ENCODE data around the gene SNX10. TPM values are rescaled to one million over a fixed set of nuclear protein-coding genes. Genes with fewer than 3 reads are reported as not detected.

The SNX10 gene
- total RNA-seq, 4 donors from 2014 or later = 0.87 to 5.2 (median 2.0) TPM

DNA sequence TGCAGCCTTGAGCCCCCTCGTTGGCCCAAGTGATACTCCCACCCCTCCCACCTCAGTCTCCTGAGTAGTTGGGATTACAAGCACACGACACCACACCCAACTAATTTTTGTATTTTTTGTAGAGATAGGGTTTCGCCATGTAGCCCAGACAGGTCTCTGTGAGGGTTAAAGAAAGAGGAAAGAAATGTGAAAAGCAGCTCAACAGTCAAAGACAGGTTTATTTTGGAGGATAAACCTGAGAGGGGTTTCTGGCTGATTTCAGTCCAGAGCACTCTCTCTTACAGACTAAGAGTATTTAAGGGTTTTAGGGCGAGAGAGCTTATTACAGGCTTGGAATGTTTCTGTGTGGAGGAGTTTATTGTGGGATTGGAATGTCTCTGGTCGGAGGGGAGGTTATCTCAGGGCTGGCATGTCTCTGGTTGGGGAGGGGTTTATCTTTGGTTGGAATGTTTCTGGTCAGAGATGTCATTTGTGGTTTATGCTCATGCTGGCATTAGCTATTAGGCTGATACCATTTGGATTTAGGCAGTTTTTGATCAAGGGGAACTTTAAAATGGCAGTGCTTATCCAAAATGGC lies 26.1 kb upstream of the SNX10 start:
- no peaks in the 10 kb centered on the region for H3K4me1 ChIP-seq

DNA sequence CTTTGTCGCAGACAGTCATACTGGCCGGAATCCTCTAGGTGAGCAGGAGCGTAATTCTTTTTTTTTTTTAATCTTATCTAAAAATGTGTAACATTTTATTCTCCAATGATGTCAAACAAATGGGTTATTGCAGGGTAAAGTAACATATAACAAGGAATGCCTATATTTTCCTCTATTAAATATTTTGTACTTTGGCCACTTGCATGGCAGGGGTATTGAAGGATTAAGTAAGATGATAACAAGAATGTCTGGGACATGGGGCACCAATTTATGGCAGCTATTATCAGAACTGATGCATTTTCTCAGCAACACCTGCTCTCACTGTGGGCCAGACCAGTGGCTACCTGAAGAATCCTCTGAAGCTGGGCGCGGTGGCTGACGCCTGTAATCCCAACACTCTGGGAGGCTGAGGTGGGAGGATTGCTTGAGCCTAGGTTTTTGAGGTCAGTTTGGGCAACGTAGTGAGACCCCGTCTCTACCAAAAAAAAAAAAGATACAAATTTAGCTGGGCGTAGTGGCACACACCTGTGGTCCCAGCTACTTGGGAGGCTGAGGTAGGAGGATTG lies 24.0 kb upstream of the SNX10 start:
- DNase-seq (ENCODE audit: low spot score in 2 of 2) = no peak
- no peaks in the 10 kb centered on the region for H3K4me1 ChIP-seq
- no peaks in the 10 kb centered on the region for H3K27me3 ChIP-seq
- no peak overlapping the region for H3K27ac ChIP-seq
- no peaks in the 10 kb centered on the region for H3K36me3 ChIP-seq
- H3K9me3 ChIP-seq = no peaks in the 10 kb centered on the region
- WGBS = 95% methylated on average over 9 of the region's 9 CpGs
- H3K4me3 ChIP-seq = no peak overlapping the region
- TF ChIP-seq, protein P1, sequence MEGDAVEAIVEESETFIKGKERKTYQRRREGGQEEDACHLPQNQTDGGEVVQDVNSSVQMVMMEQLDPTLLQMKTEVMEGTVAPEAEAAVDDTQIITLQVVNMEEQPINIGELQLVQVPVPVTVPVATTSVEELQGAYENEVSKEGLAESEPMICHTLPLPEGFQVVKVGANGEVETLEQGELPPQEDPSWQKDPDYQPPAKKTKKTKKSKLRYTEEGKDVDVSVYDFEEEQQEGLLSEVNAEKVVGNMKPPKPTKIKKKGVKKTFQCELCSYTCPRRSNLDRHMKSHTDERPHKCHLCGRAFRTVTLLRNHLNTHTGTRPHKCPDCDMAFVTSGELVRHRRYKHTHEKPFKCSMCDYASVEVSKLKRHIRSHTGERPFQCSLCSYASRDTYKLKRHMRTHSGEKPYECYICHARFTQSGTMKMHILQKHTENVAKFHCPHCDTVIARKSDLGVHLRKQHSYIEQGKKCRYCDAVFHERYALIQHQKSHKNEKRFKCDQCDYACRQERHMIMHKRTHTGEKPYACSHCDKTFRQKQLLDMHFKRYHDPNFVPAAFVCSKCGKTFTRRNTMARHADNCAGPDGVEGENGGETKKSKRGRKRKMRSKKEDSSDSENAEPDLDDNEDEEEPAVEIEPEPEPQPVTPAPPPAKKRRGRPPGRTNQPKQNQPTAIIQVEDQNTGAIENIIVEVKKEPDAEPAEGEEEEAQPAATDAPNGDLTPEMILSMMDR (IDR thresholded peaks at IDR 0.05) = no peak
- TF ChIP-seq EP300 (IDR thresholded peaks at IDR 0.05) (no peak), POLR2AphosphoS5 (IDR thresholded peaks at IDR 0.05) (no peak), POLR2A (IDR thresholded peaks at IDR 0.05) (no peak)

More for the DNA sequence above, 26.1 kb upstream of the SNX10 start:
- Histone ChIP-seq H3K9me3 (no peaks in the 10 kb centered on the region), H3K4me3 (no peak overlapping the region), H3K27me3 (no peaks in the 10 kb centered on the region), H3K27ac (peak overlapping the region; percentile 15), H3K36me3 (no peaks in the 10 kb centered on the region)
- 77% methylated on average over 5 of the region's 5 CpGs for WGBS
- TF ChIP-seq POLR2A (IDR thresholded peaks at IDR 0.05) = no peak
- TF ChIP-seq EP300 (IDR thresholded peaks at IDR 0.05) = no peak
- TF ChIP-seq, protein P1 (IDR thresholded peaks at IDR 0.05) = no peak
- no peak for TF ChIP-seq POLR2AphosphoS5 (IDR thresholded peaks at IDR 0.05)
- no peak for DNase-seq (ENCODE audit: low spot score in 2 of 2)

DNA sequence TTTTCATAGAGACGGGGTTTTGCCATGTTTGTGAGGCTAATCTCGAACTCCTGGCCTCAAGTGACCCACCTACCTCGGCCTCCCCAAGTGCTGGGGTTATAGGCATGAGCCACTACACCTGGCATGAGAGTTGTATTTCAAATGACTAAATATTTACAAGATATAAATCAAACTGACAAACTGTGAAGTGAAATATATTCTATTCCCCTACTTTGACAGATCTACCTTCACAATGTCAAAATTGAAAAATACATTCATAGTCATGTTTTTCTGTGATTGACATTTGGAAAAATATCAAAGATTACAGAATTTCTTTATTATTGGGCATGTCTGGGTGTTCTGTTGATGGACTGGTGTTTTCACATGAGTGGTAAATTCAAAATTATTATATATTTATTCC lies 16.4 kb upstream of the SNX10 start:
- H3K4me1 ChIP-seq = no peaks in the 10 kb centered on the region
- 93% methylated on average over 3 of the region's 3 CpGs for WGBS
- no peaks in the 10 kb centered on the region for H3K36me3 ChIP-seq
- no peak overlapping the region for H3K4me3 ChIP-seq
- no peaks in the 10 kb centered on the region for H3K9me3 ChIP-seq
- H3K27me3 ChIP-seq = no peaks in the 10 kb centered on the region
- TF ChIP-seq POLR2AphosphoS5 (IDR thresholded peaks at IDR 0.05) = no peak
- no peak for TF ChIP-seq POLR2A (IDR thresholded peaks at IDR 0.05)
- TF ChIP-seq, protein P1 (IDR thresholded peaks at IDR 0.05) = no peak
- TF ChIP-seq EP300 (IDR thresholded peaks at IDR 0.05) = no peak
- no peak overlapping the region for H3K27ac ChIP-seq
- DNase-seq (ENCODE audit: low spot score in 2 of 2) = no peak

DNA sequence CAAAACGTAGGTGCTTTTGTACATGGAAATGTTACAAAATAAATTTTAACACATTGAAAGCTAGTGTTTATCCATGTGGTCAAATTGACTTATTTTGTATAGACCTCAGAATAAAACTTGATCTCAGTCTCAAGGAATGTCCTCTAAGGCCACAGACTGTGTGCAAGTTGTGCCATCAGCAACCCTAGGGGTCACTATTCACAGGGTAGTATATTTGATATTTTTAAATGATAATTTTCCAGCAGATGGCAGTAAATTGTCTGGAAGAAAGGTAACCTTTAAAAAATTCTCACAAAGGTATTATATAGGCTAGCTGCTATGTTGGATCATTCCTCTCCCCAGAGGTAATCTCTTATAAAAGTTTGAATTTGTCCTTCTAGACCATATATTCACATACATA lies 12.9 kb upstream of the SNX10 start:
- no peak for TF ChIP-seq POLR2AphosphoS5 (IDR thresholded peaks at IDR 0.05)
- H3K27me3 ChIP-seq = no peaks in the 10 kb centered on the region
- H3K27ac ChIP-seq = no peak overlapping the region
- H3K36me3 ChIP-seq = no peaks in the 10 kb centered on the region
- DNase-seq (ENCODE audit: low spot score in 2 of 2) = no peak
- H3K4me1 ChIP-seq = no peaks in the 10 kb centered on the region
- WGBS = 19% methylated on average over 1 of the region's 1 CpG
- H3K9me3 ChIP-seq = no peaks in the 10 kb centered on the region
- H3K4me3 ChIP-seq = no peak overlapping the region

DNA sequence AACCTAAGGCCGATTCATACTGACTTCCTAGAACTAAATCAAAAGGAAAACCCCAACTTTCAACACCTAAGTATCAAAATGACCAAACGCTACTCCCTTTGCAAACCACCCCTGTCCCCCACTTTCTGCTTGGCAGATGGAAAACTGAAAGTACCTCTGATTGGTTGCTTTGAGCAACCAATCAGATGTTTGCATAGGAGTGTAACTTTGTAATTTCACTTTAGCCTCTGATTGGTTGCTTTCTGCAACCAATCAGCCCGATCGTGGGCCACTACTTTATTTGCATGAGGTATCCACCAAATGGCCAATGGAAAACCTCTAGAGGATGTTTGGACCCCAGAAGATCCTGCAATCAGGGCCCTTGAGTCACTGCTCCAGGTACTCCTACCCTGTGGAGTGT lies 12.3 kb upstream of the SNX10 start:
- WGBS = 82% methylated on average over 4 of the region's 4 CpGs
- Histone ChIP-seq H3K4me3 (no peak overlapping the region), H3K36me3 (no peaks in the 10 kb centered on the region), H3K27ac (no peak overlapping the region), H3K4me1 (no peaks in the 10 kb centered on the region), H3K9me3 (no peaks in the 10 kb centered on the region), H3K27me3 (no peaks in the 10 kb centered on the region)
- TF ChIP-seq POLR2A (IDR thresholded peaks at IDR 0.05) (no peak), EP300 (IDR thresholded peaks at IDR 0.05) (no peak), POLR2AphosphoS5 (IDR thresholded peaks at IDR 0.05) (no peak)
- TF ChIP-seq, protein P1 (IDR thresholded peaks at IDR 0.05) = no peak
- DNase-seq (ENCODE audit: low spot score in 2 of 2) = no peak

DNA sequence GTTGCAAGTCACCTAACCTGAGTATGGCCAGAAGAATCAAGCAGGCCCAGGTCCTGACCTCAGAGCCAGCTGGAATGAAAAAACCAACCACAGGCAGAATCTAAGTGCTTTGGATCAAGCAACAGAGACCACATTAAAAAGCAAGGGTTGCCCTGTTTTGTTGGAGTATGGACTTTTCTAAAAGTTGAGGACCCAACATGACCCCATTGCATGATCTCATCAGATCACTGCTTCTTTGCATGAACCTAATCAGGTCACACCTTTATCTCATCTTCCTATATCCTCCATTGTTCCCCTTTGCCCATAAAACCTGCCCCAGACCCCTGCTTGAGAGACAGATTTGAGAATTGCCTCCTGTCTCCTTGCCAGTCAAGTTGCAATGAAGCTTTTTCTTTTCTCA lies 11.6 kb upstream of the SNX10 start:
- no peaks in the 10 kb centered on the region for H3K4me1 ChIP-seq
- H3K36me3 ChIP-seq = no peaks in the 10 kb centered on the region
- no peaks in the 10 kb centered on the region for H3K9me3 ChIP-seq
- no peaks in the 10 kb centered on the region for H3K27me3 ChIP-seq
- H3K27ac ChIP-seq = no peak overlapping the region
- no peak for DNase-seq (ENCODE audit: low spot score in 2 of 2)
- no peak overlapping the region for H3K4me3 ChIP-seq
- no peak for TF ChIP-seq POLR2A (IDR thresholded peaks at IDR 0.05)
- TF ChIP-seq, protein P1 (IDR thresholded peaks at IDR 0.05) = no peak
- no peak for TF ChIP-seq POLR2AphosphoS5 (IDR thresholded peaks at IDR 0.05)
- TF ChIP-seq EP300 (IDR thresholded peaks at IDR 0.05) = no peak

All from suprapubic skin (tissue), 4 donors.